Ovary (tissue), 9 donors: Measurements from ENCODE around the gene GFRA1. TPM values are rescaled to one million over a fixed set of nuclear protein-coding genes. Genes with fewer than 3 reads are reported as not detected.

Experiments used
- DNase-seq, 5 donors: peaks; one replicate each; pipeline ENCODE4 v3.0.0-alpha.2; 2019 to 2020
- H3K27ac ChIP-seq, 2 donors: fragments of 200-600 bp; one replicate each; pipeline versions ENCODE4 v1.5.1 to v1.8.0; 2019 to 2022
- H3K27me3 ChIP-seq: fragments of 200-600 bp; one replicate; pipeline ENCODE4 v1.8.0; 2022
- H3K36me3 ChIP-seq: fragments of 200-600 bp; sonication (generic); one replicate; pipeline ENCODE4 v1.5.1; 2019
- H3K4me1 ChIP-seq: one replicate; pipeline ENCODE4 v1.8.1; 2013; ENCODE audit warnings: mild to moderate bottlenecking, moderate library complexity; ENCODE audit not compliant: insufficient read depth
- H3K4me3 ChIP-seq: fragments of 200-600 bp; sonication (generic); one replicate; pipeline ENCODE4 v1.5.1; 2017
- H3K9me3 ChIP-seq, 2 donors: fragments of 200-600 bp in 1 of 2; sonication (generic) in 1 of 2; one replicate each; pipeline versions ENCODE4 v1.5.1 to v1.8.1; 2013 to 2019; ENCODE audit warnings: mild to moderate bottlenecking in 1 of 2, moderate library complexity in 1 of 2
- EP300 ChIP-seq: sonication (generic); formaldehyde crosslinking; IDR thresholded peaks from one replicate; pipeline ENCODE4 v1.6.1; 2017; ENCODE audit warnings: antibody characterized with exemption
- POLR2A ChIP-seq: fragments of 450-650 bp; IDR thresholded peaks from one replicate; pipeline ENCODE4 v1.6.1; 2017; ENCODE audit warnings: antibody characterized with exemption, mild to moderate bottlenecking, moderate library complexity
- WGBS, 3 donors: extraction: QIAGEN DNeasy Blood & Tissue Kit in 1 of 3; methylation state at CpG; one replicate each; pipeline versions ENCODE4 v1.1.5 to v1.1.7; 2013 to 2017; 5-methylcytosine and 5-hydroxymethylcytosine counted together
- intact Hi-C, 4 donors: fragments of 100-400 bp; cut with DNase I; formaldehyde crosslinking; loops; one replicate each; pipeline versions ENCODE4 v1.11.0 to v1.15.1; 2022 to 2023
- polyA plus RNA-seq, 2 donors: library from polyadenylated mRNA; stranded (reverse); fragments of 200-250 nt in 1 of 2; fragments of 350-450 nt in 1 of 2; fragmentation: Illumina TruSeq in 1 of 2; extraction: RNeasy Lipid Tissue Mini Kit (QIAGEN cat#74804) in 1 of 2; gene quantifications; one replicate each; pipeline ENCODE4 v1.2.3, GENCODE V29; 2013 to 2014
- total RNA-seq, 7 donors: library from RNA; depleted of rRNA in 2 of 7; stranded (reverse); fragments of >200 nt in 2 of 7; fragmentation: NEBNext Ultra II Directional in 3 of 7; extraction: Animal tissue kit (Norgen Biotek cat#: 25700) in 3 of 7; gene quantifications; one replicate each; pipeline versions ENCODE4 v1.1.0 to v1.2.4, GENCODE V29; 2016 to 2023
- TF ChIP-seq, protein P1 (sequence below), 3 donors: fragments of 450-650 bp in 2 of 3; fragments of 200-600 bp in 1 of 3; IDR thresholded peaks; one replicate each; pipeline versions ENCODE4 v1.5.1 to v1.8.0; 2016 to 2022; ENCODE audit warnings: antibody characterized with exemption in 3 of 3, mild to moderate bottlenecking in 1 of 3
- donor health status: DM: no; HTN: no; CAD: no; lungs with moderate emphysema.
- donor health status: DM: no; HTN: no; CAD: no.
- donor health status: Bipolar disorder and iron deficiency.
- donor health status: DM: yes; HTN: yes; CAD: no.
- donor health status: DM: no; HTN: no; CAD: no.
- donor health status: DM: yes; HTN: yes; CAD: no.

GFRA1 gene
- total and polyA plus RNA-seq, 9 donors = 3.1 to 28.4 (median 11.8) TPM

DNA sequence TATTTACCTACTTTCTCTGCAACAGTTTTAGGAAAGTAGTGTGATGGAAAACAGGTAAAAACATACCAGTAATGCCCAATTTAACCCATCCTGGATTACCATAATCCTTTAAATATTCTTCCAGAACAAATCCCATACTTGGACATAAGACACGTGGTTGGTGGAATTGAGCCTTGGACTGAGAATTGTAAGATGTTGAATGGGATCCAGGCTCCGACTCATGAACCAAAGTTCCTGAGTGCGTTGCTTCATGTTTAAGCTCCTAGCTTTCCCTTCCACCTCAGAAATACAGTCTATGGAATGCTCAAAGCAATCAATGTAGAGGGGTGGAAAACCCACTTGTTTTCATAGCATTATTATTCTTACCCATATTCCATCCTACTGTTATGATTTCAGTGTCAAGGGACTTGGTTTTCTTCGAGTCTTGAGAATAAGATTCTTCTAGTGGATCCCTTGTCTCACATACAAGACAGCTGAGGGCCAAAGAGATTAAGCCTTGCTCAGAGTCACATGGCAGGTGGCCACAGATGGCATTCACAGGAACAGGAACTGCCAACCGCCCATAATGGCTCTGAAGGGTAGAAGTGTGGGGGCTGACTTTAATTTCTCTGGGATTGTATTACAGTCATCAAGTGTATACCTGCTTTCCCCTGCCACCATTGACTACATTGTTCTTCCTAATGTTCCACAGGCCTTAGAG is 171.2 kb downstream of the GFRA1 start:
- 69 to 86% (median 72%) methylated on average over 5 of the region's 5 CpGs for WGBS, 3 donors
- DNase-seq = no peak
- peaks cover 2% of the 10 kb centered on the region for H3K4me1 ChIP-seq
- H3K9me3 ChIP-seq = no peaks in the 10 kb centered on the region
- no peak overlapping the region for H3K4me3 ChIP-seq
- no peak overlapping the region for H3K27ac ChIP-seq
- H3K27me3 ChIP-seq = no peaks in the 10 kb centered on the region
- TF ChIP-seq EP300 (no peak), POLR2A (no peak)
- TF ChIP-seq, protein P1, sequence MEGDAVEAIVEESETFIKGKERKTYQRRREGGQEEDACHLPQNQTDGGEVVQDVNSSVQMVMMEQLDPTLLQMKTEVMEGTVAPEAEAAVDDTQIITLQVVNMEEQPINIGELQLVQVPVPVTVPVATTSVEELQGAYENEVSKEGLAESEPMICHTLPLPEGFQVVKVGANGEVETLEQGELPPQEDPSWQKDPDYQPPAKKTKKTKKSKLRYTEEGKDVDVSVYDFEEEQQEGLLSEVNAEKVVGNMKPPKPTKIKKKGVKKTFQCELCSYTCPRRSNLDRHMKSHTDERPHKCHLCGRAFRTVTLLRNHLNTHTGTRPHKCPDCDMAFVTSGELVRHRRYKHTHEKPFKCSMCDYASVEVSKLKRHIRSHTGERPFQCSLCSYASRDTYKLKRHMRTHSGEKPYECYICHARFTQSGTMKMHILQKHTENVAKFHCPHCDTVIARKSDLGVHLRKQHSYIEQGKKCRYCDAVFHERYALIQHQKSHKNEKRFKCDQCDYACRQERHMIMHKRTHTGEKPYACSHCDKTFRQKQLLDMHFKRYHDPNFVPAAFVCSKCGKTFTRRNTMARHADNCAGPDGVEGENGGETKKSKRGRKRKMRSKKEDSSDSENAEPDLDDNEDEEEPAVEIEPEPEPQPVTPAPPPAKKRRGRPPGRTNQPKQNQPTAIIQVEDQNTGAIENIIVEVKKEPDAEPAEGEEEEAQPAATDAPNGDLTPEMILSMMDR (IDR thresholded peaks at IDR 0.05) = no peak
- H3K36me3 ChIP-seq = no peaks in the 10 kb centered on the region
- intact Hi-C loops = no loop called here

DNA sequence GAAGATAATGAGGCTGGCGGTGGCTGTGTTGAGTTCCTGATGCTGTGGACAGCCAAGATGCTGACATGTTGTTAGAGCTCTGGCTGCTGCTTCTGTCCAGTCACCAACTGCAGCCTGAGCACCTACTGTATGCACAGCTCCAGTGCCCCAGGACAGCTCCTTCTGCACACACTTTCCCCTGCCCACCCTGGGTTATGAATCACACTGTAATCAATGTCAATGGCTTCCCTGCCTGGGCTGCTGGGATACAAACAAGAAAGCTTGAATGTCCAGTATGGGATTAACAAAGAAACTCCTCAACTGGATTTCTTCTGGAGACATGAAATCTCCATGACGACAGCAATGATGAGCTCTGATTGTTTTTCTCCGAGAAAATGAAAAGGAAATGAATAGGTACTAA is 172.0 kb downstream of the GFRA1 start:
- H3K27ac ChIP-seq = no peak overlapping the region
- WGBS, 3 donors = 92 to 94% (median 93%) methylated on average over 3 of the region's 3 CpGs
- no peak for DNase-seq
- H3K36me3 ChIP-seq = no peaks in the 10 kb centered on the region
- intact Hi-C loops = no loop called here
- peaks cover 2% of the 10 kb centered on the region for H3K4me1 ChIP-seq
- no peak overlapping the region for H3K4me3 ChIP-seq
- H3K27me3 ChIP-seq = no peaks in the 10 kb centered on the region
- H3K9me3 ChIP-seq = no peaks in the 10 kb centered on the region
- TF ChIP-seq EP300 (no peak), POLR2A (no peak)
- TF ChIP-seq, protein P1 (IDR thresholded peaks at IDR 0.05) = no peak

DNA sequence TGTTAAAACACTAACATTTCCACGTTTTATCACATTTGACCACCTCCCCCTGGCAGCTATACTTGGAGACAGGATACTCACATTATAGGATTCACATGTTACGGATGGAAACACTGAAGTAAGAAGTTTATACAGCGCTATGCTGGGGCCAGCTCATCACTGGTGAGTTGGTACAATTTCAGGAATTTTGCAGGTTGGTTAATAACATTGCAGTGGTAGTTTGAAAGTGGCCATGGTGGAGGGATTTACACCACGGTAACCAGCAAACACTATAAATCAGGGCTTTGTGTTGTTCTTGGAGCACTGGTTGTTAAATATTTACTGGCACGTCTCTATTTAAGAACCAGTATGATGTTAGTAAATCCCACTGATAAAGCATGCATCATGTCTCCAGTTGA is 174.0 kb downstream of the GFRA1 start:
- peaks cover 2% of the 10 kb centered on the region for H3K4me1 ChIP-seq
- intact Hi-C loops = no loop called here
- TF ChIP-seq EP300 (no peak), POLR2A (no peak)
- TF ChIP-seq, protein P1 (IDR thresholded peaks at IDR 0.05) = no peak

DNA sequence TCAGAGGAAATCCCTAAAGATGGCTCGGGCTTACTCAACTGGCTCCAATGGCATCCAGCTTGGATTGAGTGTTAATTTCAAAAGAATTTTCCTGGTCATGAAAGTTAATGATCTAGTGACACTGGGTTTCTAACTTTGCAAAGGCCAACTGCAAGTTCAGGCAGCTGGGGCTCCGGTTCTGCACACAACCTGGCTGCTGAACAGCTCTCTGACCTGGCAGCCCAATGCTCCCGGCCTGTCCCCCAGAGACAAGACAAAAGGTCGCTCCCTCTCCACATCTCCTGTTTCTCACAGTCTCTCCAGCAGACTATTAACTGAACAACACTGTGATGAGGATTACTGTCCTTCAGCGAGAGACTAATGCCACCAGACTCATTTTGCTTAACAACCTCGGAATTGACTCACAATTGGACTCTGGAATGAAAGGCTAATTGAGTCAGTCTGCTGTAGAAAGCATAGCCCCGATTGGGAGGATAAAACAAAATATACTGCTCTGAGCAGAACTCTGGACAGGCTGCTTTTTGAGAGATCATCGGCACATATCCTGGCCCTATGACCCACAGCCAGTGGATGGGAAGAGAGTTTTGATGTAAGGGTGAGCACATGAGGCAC is 174.5 kb downstream of the GFRA1 start:
- TF ChIP-seq, protein P1 (IDR thresholded peaks at IDR 0.05) = no peak
- TF ChIP-seq POLR2A (no peak), EP300 (no peak)
- Histone ChIP-seq H3K27me3 (no peaks in the 10 kb centered on the region), H3K36me3 (no peaks in the 10 kb centered on the region), H3K4me3 (no peak overlapping the region), H3K4me1 (peaks cover 2% of the 10 kb centered on the region), H3K27ac (no peak overlapping the region), H3K9me3 (no peaks in the 10 kb centered on the region)
- no peak for DNase-seq
- intact Hi-C loops = no loop called here
- WGBS, 3 donors = 65 to 84% (median 79%) methylated on average over 8 of the region's 8 CpGs

More for the DNA sequence above, 174.0 kb downstream of the GFRA1 start:
- WGBS, 3 donors = 70 to 77% (median 71%) methylated on average over 5 of the region's 5 CpGs
- Histone ChIP-seq H3K4me3 (no peak overlapping the region), H3K36me3 (no peaks in the 10 kb centered on the region), H3K27ac (no peak overlapping the region), H3K27me3 (no peaks in the 10 kb centered on the region), H3K9me3 (no peaks in the 10 kb centered on the region)
- no peak for DNase-seq
